Measurements from ENCODE around the gene XXYLT1. TPM values are rescaled to one million over a fixed set of nuclear protein-coding genes. Genes with fewer than 3 reads are reported as not detected.

XXYLT1 gene
- total RNA-seq, 1 donor: 21.0 TPM

GRCh38 chr3:195210266-195210973 lies 60.5 kb downstream of the XXYLT1 start:
- DNase-seq (ENCODE audit: low read depth): peak; percentile 96
- TF ChIP-seq, protein P1, sequence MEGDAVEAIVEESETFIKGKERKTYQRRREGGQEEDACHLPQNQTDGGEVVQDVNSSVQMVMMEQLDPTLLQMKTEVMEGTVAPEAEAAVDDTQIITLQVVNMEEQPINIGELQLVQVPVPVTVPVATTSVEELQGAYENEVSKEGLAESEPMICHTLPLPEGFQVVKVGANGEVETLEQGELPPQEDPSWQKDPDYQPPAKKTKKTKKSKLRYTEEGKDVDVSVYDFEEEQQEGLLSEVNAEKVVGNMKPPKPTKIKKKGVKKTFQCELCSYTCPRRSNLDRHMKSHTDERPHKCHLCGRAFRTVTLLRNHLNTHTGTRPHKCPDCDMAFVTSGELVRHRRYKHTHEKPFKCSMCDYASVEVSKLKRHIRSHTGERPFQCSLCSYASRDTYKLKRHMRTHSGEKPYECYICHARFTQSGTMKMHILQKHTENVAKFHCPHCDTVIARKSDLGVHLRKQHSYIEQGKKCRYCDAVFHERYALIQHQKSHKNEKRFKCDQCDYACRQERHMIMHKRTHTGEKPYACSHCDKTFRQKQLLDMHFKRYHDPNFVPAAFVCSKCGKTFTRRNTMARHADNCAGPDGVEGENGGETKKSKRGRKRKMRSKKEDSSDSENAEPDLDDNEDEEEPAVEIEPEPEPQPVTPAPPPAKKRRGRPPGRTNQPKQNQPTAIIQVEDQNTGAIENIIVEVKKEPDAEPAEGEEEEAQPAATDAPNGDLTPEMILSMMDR (IDR thresholded peaks at IDR 0.05; ENCODE audit: insufficient read depth, low read length): no peak
- peak overlapping the region; percentile 14 for H3K4me3 ChIP-seq (ENCODE audit: low read depth, low read length)

DNA sequence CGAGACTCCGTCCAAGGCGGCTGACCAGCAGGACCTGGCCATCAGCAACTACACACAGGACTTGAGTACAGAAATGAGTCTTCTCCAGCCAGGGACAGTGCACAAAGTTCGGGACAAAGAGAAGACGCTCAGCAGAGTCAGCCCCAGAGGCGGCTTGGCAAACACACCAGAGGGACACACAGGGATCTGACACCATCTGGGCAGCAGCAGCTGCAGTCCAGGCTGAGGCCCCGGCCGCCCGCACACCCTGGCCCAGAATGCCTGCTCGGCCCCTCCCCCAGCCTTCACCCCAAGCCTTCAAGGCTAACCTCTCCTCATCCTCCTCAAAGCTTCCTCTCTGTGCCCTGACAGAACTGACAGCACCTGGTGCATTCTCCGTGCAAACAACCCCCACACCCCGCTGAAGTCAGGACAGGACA lies 61.1 kb downstream of the XXYLT1 start:
- peak; percentile 47 for DNase-seq (ENCODE audit: low read depth)
- peak overlapping the region; percentile 31 for H3K4me3 ChIP-seq (ENCODE audit: low read depth, low read length)

DNA sequence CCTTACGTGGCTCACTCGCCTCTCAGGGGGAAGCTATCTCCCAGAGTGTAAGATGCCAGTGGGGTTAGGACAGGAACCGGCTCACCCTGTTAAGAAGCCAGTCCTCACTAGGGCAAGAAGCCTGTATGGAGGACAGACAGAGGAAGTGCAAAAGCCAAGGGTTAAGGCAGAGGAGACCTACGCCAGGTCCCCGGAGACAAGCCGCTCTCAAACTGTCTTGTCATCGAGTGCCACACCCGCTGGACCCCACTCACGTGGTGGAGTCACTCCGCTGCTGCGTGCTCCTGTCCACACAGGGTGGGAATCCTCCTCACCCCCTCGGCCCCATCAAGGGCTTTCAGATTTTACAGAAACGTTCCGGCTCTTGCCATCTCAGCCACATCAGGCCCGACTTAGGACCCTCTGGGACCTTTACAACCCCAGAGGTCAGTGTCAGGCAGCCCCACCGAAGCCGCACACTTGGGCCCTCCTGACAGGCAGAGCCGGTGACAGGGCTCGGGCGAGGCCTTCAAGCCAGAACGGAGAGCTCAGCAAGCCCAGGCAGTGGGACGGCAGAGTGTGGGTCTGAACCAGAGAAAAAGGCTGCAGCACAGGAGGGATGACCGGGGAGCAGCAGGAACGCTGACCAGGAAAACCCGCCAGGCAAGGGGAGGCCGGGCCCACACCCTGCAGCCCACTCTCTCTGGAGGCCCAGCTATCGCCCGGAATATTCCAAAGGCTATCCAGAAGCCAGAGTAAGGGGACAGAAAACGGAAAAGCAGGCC lies 61.7 kb downstream of the XXYLT1 start:
- no peak for DNase-seq (ENCODE audit: low read depth)
- H3K4me3 ChIP-seq (ENCODE audit: low read depth, low read length): peak overlapping the region; percentile 31
- TF ChIP-seq, protein P1 (IDR thresholded peaks at IDR 0.05; ENCODE audit: insufficient read depth, low read length): no peak

More for the DNA sequence above, 61.1 kb downstream of the XXYLT1 start:
- TF ChIP-seq, protein P1 (IDR thresholded peaks at IDR 0.05; ENCODE audit: insufficient read depth, low read length): no peak

DNA sequence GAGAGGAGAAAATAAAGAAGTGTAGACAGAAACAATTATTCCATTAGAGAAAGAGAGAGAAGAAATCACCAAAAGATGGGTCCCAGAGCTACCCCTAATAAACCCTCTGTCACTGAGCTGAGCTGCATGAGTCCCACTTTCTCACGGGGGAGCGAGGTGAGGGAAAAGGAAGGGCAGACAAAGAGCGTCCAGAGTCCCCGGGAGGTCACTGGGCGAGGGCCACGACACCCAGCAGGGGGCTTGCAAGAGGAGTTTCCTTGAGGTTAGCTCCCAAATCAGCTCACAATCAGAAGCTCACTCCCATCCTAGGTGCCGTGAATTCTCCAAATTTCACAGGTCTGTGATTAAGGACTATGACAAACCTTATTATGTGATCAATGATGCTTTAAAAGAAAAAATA lies 62.3 kb downstream of the XXYLT1 start:
- no peak overlapping the region for H3K4me3 ChIP-seq (ENCODE audit: low read depth, low read length)
- TF ChIP-seq, protein P1 (IDR thresholded peaks at IDR 0.05; ENCODE audit: insufficient read depth, low read length): no peak
- no peak for DNase-seq (ENCODE audit: low read depth)

DNA sequence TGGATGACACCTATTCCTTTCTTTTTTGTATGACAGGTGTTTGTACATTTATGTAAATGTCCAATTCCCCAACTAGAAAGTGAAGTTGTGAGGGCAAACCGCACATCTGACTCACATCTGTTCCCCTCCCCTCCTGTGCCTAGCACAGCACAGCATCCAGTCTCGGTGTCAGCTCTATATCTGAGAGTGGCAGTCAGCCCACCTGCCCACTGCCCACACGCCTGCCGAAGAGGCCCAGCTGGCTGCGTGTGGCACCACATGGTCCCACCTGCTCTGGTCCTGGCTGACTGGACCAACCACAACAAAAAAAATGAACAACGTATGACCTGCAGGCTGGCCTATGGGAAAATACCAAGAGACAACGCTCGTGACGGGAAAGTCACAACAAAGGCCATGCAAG lies 62.8 kb downstream of the XXYLT1 start:
- no peak for DNase-seq (ENCODE audit: low read depth)
- H3K4me3 ChIP-seq (ENCODE audit: low read depth, low read length): no peak overlapping the region
- TF ChIP-seq, protein P1 (IDR thresholded peaks at IDR 0.05; ENCODE audit: insufficient read depth, low read length): no peak

DNA sequence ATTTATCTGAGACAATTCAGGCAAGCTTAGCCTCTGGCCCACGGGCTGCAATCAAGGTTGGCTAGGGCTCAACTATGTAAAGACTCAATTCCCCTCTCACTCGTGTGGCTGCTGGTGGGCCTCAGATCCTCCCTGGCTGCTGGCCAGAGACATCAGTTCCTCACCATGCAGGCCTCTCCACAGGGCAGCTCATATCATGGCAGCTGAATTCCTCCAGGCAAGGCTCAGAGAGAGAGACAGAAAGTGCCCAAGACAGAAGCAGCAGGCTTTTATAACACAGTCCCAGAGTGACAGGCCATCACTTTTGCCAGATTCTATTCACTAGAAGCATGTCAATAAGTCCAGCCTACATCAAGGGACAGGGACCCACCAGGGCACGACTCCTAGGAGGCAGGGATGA lies 63.2 kb downstream of the XXYLT1 start:
- no peak overlapping the region for H3K4me3 ChIP-seq (ENCODE audit: low read depth, low read length)
- TF ChIP-seq, protein P1 (IDR thresholded peaks at IDR 0.05; ENCODE audit: insufficient read depth, low read length): no peak
- peak; percentile 43 for DNase-seq (ENCODE audit: low read depth)
